GM21447 (cell line): ENCODE measurements around the gene FBXO41.

Experiments
- ATAC-seq: cut with Tn5 transposase; IDR thresholded peaks from one replicate; pipeline ENCODE4 v1.9.1; 2021; ENCODE audit not compliant: unreplicated experiment

The FBXO41 gene

DNA sequence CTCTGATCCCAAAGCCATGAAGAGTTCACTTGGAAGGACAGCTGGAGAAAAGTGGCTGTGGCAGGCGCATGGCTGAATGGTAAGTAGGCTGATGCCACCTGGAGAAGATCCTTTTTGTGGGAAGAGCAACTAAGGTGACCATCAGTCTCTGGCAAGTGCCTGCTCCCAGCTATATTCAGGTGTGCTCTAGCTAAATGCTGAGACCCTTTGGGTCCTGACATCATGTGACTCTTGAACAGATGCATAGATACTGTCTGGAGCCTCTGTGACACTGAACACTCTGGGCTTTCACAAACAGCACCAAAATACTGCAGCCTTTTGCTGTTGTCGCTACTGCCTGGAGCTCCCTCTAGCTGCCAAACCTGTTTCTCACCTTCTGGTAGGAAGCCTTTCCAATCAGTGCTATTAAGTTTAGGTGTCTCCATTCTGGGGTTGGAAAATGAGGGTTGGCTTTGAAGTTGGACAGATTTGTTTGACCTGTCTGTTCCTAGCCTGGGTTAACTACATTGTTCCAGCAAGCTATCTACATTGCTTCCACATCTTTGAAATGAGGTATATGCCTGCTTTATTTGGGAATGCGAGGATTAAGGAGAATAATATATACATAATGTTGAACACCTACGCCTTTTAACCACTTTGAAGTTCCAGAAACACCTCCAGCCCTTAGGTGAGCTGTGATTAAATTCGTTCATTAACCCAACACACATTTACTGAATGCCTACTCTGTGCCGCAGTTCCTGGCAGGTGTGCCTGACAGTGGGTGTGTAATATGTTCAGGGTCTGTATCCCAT is 6.0 kb upstream of the FBXO41 start:
- ATAC-seq, result no peak

DNA sequence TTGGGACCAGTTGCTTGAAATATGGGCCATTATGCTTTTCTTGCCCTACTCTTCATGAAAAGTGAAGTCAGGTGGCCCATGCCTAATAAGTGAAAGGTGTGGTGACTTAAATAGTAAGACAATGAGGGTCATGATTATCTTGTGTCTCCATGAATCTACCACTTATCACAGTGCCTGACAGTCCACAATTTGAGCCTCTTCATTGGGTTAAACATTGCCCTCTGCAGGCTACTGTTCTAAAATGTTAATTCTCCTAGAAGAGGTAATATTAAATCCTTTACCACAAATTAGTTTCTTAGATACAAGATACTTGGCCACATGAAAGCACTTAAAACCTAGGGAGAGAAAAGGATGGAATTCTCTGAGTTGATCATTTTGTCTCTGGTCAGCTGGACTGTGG is 5.0 kb upstream of the FBXO41 start:
- no peak for ATAC-seq

DNA sequence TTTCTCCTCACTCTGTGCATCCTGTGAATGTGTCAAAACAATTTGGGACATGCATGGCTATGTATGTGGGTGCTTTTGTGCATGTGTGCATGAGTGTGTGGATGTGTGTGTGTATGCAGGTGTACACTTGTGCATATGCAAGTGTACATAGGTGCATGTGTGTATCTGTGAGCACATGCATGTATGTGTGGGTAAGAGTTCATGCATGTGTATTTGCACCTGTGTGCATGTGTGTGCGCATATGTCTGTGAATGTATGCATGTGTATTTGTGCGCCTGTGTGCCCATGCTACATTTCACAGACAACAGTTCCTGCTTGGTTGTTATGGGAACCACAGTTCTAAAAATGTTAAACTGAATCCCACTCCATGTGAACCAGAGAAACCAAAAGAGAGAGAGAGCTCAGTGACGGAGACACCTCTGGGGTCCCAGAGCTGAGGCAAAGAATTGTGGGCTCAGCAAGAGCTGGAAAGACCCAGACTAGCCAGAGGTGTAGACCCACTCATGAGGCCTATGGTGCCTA is 1.9 kb upstream of the FBXO41 start:
- no peak for ATAC-seq

DNA sequence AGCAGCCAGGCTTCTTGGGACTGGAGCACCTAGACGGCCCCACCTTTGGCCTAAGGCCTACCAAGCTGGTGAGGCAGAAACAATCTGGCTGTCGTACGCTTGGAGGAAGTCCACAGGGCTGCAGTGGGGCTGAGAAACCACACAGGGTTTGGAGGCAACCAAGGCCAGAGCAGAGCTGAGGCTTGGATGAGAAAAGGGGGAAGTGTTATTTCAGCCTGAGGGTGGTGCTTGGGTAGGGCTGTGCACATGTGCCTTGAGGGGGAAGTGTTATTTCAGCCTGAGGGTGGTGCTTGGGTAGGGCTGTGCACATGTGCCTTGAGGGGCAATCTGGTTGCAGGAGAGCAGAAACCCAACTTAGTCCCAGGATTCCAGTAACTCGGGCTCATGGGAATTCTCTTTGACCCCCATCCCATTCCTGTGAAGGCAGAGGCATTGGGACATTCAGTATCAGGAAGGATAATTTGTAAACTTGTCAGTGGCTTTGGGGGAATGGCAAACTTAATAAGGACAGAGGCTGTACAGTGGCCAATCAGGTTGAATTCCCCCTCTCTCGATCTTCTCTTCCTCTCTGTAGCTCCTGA is 971 bp upstream of the FBXO41 start:
- ATAC-seq, result peak; percentile 56

DNA sequence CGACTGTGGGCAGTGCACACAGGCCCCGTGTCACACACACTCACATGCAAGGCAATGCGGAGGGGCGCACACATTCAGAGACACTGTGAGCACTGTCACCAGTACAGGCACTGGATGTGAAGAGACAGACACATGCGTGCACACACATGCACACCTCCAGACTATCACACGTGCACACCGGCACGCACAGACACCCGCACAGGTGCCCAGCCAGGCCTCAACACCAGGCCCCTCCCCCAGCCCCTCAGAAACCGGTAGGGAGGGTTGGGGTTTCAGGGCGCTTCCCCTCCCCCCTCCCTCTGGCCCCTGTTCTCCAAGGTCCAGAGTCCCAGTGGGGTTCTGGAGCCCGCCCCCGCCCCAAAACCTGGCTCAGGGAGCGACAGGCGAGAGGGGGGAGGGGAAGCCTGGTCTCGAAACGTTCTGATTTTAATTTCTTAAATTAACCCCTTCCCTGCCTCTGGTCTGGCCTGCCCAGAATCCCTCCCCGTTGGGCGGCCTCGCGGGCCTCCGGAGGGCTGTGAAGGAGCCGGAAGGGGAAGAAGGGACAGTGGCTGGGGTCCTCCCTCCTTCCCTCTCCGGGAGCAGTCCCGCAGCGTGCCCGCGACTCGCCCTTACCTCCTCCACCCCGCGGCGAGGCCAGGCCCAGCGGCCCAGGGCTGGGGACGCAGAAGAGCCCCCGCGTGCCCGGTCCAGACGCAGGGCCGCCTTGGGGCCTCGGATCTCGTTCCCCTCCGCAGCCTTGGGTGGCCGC is 558 bp downstream of the FBXO41 start:
- ATAC-seq, result peak; percentile 13

- no peak for ATAC-seq
Observed at GRCh38 chr2:73282924-73283544, 1.2 kb downstream of the FBXO41 start.

- no peak for ATAC-seq
Observed at GRCh38 chr2:73281244-73281643, 3.0 kb downstream of the FBXO41 start.

- ATAC-seq, result no peak
Observed at GRCh38 chr2:73279852-73280251, 4.4 kb downstream of the FBXO41 start.

GRCh38 chr2:73272270-73272669 is 12.0 kb downstream of the FBXO41 start:
- no peak for ATAC-seq

DNA sequence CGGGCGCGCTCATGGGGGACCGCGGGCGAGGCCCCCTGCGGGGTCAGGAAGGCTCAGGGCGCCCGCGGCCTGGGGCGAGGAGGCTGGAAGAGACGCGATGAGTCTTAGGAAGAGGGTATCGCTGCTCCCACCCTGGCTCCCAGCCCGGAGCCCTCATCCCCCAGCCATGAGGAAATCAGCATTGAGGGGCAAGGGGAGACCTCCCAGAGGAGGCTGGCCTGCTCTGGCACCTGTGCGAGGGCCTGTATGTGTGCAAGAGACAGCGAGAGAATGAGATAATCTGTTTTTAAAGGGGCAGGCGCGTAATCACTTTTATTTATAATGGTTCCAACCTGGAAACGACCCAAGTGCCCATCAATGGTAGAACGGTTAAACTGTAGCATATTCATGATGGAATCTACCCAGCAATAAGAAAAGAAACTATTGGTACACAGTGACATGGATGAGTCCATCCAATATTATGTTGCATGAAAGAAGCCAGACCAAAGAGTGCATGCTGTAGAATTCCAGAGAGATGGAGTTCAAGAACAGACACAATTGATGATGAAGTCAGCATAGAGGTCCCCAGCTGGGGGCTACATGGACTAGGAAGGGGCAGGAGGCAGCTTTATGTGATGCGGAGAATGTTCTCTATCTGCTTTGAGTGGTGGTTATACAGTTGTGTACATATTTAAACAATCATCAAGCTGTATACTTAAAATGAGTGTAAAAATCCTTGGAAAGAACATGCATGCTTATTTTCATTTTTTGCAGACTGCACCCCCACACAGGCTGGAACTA is 14.4 kb downstream of the FBXO41 start:
- ATAC-seq, result peak; percentile 17

DNA sequence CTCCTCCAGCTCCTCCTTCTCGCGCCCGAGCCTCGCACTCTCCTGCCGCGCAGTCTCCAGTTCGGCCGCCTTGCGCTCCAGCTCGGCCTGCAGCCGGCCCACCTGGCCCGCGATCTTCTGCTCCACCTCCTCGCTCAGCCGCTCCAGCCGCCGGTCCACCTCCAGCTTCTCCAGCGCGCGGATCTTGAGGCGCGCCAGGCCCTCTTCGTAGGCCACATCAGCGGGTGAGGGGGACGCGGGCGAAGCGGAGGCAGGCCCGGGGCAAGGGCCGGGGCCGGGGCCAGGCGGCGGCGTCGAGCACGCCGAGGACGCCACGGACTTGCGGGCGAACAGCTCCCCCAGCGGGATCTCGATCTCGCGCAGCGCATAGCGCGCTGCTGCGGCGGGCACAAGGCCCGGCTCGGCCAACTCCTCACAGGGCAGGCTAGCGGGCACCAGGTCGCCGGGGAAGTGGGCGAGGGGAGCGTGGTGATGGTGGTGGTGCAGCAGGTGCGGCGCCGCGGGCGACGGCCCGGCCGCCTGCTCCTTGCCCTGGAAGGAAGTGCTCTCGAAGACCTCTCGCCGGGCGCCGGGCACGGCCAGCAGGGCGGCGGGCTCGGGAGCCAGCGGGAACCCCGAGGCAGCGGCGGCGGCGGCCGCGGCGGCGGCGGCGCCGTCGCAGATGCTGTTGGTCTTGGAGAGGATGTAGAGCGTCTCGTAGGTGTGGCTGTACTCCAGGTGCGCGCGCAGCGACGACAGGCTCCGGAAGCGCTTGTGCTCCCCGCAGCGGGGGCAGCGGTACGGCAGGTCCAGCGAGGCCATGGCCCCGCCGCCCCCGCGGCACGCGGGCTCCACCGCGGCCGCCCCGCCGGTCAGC is 15.2 kb downstream of the FBXO41 start:
- ATAC-seq, result peak; percentile 83

- ATAC-seq, result no peak
Observed at GRCh38 chr2:73268366-73268829, 15.9 kb downstream of the FBXO41 start.

DNA sequence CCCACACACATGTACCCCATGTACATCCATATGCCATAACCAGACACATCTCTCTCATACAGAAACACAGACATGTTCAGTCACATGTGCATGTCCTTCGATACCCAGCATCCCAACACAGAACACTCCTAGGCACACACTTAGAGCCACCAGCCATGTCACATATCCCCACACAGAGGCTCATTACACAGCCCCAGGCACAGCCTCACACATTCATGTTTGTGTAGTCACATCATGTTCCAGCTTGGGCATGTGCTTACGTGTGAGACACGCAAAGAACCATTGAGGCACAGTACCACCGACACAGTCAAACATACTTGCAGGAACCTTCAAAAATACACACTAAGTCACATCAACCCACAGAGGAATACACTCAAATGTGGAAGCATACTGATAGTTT is 17.3 kb downstream of the FBXO41 start:
- ATAC-seq, result no peak

DNA sequence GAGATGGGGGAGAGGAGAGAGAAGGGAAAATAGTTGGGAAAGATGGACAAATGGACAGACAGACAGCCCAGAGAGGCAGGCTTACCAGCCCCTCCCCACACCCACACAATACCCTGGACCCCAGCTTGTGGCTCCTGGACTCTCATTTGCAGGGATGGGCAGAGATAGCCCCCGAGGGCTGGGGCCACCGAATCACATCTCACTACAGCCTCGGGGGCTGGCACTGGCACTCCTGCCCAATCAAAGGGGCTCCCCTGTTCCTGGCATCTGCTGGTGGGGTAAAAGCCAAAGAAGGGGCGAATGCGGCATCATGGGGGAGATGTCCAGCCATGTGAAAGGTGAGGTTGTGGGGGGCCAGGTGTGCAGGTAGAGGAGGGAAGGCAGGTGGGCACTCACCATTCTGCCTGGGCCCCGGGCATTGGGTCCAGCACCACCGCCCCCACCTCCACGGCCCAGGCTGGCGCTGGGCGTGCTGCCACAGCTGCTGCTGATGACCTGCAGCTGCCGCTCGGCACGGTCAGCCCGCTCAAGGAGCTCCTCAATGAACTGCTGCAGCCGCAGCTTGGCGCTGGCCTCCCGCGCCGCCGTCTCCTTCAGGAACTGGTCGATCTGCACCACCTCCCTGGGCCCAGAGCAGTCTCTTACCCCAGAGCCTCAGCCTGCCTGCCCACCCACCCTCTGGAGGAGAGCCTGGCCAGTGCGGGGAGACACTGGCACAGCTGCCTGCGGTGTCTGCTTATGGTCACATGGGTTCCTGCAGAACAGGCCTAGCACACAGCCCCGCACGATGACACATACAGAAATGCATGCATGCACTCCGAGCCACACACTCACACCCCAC is 18.0 kb downstream of the FBXO41 start:
- ATAC-seq, result no peak

- ATAC-seq, result no peak
Observed at GRCh38 chr2:73265298-73266060, 18.8 kb downstream of the FBXO41 start.

- ATAC-seq, result no peak
Observed at GRCh38 chr2:73264783-73265182, 19.5 kb downstream of the FBXO41 start.

DNA sequence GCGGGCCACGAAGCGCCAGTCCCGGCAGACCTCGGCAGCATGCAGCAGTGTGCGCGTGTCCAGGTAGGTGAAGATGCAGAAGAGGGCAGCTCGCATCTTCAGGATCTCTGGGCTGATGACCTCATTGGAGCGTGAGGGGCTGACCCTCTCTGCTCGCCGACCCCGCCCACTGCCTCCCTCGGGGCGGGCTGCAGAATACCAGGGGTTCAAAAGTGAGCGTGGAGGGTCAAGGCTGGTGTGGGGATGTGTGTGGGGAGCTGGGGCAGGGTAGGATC is 20.0 kb downstream of the FBXO41 start:
- ATAC-seq, result no peak
